Activated CD4-positive, alpha-beta T cell treated with anti-CD3 and anti-CD28 coated beads, Interleukin-2, amount 50 U/mL, for 24 hours (primary cell): ENCODE results near the gene CADPS2.
"Not testable (repeated sequence)": the region's sequence is repeated elsewhere in the genome, so short reads cannot be mapped to it uniquely, and the experiment has no call there.

ENCODE experiments used
- DNase-seq, 2 donors: peaks; one replicate each; pipeline ENCODE4 v3.0.0-alpha.2; 2020; ENCODE audit warnings: low read depth in 1 of 2, low spot score in 1 of 2

Gene CADPS2

DNA sequence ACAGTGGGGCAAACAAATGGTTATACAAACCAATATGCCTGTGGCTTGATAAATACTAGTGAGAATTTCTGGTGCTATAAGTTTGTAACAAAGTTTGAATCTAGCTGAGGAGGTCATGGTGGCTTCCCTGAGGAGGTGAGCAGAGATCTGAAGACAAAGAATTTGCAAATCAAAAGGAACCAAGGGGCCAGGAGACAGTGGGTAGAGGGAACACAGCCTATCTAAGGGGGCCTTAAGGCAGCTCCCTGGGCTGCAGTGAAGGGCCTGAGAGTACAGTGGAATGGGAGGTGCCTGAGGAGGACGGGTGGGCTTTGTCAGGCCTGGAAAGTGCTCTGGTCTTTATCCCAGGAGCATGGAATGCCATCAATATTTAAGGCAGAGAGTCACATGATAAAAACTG, 209.1 kb downstream of the CADPS2 start:
- no peak for DNase-seq

GRCh38 chr7:122676466-122676865, 209.8 kb downstream of the CADPS2 start:
- no peak for DNase-seq

GRCh38 chr7:122675621-122676020, 210.6 kb downstream of the CADPS2 start:
- no peak for DNase-seq

DNA sequence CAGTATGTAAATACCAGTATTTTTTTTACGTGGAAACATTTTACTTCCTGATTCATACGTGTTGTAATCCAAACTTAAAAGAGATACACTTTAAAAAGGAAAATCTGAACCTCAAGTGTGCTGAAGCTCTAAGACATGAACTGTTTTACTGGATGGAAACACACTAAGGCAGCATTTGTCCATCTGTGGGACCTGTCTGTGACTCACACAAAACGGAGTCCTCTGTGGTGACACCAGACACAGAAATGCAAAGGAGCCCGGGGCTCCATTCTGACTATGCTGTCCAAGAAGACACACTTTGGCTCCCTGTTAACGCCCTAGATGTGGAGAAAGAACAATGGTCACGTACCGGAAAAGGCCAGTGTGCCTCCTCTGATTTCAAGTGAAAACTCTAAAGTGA, 211.2 kb downstream of the CADPS2 start:
- DNase-seq, result no peak

DNA sequence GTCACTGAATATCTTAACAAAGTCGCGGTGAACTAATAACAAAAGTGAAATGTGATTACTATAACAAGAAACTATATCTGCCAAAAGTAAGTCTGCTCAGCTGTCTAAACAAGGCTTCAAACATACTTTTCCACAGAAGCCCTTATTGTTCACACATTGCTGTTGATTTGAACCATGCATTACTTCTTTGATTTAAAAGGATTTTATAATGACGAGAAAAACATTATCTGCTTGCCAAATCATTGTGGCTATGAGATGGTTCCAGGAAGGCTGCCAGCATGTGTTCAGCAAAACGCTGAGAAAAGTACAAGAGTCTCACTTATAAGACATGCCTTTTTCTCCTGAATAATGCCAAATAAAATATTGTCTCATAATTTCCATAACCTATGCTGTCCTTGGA, 211.8 kb downstream of the CADPS2 start:
- no peak for DNase-seq

- DNase-seq, result no peak
These were observed 212.3 kb downstream of the CADPS2 start for GRCh38 chr7:122673951-122674350.

GRCh38 chr7:122672536-122672935, 213.7 kb downstream of the CADPS2 start:
- DNase-seq, result no peak

DNA sequence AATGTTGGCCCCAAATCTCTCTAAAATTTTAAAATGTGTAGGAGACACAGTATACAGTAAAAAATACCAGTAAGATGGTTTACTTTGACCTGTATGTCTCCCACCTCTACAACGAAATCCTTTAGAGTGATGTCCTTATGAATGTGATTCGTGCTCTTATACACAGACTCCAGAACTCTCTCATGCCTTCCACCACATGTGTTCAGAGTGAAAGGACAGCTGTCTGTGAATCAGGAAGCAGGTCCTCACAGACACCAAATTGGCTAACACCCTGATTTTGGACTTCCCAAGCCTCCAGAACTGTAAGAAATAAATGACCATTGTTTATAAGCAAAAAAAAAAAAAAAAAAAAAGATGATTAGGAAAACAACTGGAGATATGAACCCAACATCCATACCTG, 222.5 kb downstream of the CADPS2 start:
- no peak for DNase-seq

DNA sequence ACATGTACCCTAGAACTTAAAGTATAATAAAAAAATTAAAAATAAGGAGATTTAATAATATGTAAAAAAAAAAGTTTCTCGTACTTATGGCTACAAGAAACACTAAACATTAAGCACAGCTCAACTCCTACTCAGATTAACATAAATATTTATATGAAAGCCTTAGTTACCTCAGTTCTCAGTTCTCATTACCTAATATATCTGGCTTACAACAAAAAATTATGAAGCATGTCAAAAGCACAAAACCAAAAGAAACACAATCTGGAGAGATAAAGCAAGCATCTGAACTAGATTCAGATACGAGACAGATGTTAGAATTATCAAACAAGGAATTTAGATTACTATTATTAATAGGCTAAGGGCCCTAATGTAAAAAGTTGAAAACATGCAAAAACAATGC, 227.4 kb downstream of the CADPS2 start:
- no peak for DNase-seq

DNA sequence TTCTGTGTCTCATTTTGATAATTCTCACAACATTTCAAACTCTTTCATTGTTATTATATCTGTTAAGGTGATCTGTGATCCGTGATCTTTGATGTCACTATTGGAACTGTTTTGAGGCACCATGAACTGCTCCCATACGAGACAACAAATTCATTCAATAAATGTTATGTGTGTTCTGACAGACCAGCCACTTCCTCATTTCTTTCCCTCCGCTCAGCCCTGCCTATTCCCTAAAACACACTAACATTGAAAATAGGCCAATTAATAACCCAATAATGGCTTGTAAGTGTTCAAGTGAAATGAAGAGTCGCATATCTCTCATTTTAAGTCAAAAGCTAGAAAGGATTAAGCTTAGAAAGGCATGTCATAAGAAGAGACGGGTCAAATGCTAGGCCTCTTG, 232.6 kb downstream of the CADPS2 start:
- no peak for DNase-seq

- no peak for DNase-seq
These were observed 233.4 kb downstream of the CADPS2 start for GRCh38 chr7:122652876-122653275.

- no peak for DNase-seq
These were observed 234.8 kb downstream of the CADPS2 start for GRCh38 chr7:122651451-122651850.

DNA sequence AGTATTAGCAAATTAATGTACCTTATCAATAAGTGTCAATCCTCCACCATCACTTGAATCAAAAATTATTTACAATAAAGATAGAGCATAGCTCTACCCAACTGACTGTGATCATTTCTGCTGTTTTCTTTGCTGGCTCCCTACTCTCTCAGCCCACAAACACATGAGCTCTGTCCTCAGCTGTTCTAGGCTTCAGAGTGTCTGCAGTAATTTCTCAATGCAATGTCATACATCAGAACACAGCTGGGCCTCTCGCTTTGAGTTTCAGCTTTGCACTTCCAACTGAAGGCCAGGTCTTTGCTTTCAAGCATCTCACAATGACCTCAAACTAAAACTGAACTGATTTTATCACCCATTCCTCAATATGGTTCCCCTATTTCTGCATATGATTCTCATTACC, 243.0 kb downstream of the CADPS2 start:
- no peak for DNase-seq

GRCh38 chr7:122638459-122638858, 247.8 kb downstream of the CADPS2 start:
- DNase-seq, result no peak

- no peak for DNase-seq
These were observed 248.5 kb downstream of the CADPS2 start for GRCh38 chr7:122637784-122638183.

- DNase-seq, result not testable (repeated sequence)
These were observed 250.8 kb downstream of the CADPS2 start for GRCh38 chr7:122635481-122635880.

GRCh38 chr7:122633472-122633871, 252.8 kb downstream of the CADPS2 start:
- no peak for DNase-seq

DNA sequence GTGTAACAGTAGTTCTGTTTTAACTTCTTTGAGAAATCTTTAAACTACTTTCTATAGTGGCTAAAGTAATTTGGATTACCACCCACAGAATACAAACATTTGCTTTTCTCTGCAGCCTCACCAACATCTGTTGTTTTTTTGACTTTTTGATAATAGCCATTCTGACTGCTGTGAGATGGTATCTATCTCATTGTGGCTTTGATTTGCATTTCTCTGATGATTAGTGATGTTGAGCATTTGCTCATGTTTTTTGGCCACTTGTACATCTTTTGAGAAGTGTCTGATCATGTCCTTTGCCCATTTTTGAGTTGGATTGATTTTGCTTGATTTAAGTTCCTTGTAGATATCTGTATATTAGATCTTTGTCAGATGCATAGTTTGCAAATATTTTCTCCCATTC, 254.0 kb downstream of the CADPS2 start:
- no peak for DNase-seq

- DNase-seq, result no peak
These were observed 256.8 kb downstream of the CADPS2 start for GRCh38 chr7:122629412-122629953.

DNA sequence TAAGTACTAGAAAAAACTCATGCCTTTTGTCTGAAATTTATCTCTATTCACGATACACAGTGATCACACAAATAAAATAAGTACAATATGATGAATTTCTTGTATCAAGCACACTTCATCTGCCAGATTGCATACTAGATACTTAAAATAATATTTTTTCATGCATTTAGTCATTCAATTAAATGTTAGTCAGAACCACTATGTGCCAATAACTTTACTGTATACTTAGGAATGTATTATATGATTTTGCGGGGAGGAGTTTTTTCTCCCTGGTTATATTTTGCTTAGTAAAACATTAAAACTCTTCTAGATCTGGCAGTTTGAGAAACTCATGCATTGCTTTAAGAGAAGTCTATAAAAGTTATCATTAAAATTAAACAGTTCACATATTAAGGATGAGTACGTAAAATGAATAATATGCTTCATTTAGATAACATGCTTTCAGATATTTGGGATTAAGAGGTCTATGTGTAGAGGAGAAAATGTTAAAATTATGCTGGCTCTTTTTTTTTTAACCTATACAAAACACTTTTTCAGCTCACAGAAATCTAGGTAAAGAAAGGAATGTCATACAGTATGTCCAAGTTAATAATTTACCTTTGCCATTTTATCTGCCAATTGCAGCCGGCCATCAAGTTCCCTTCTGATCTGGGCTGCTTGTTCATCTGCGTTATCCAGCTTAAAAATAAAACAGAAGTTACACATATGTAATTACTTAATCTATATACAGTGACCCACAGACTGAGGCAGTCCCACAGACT, 257.4 kb downstream of the CADPS2 start:
- DNase-seq, result no peak

DNA sequence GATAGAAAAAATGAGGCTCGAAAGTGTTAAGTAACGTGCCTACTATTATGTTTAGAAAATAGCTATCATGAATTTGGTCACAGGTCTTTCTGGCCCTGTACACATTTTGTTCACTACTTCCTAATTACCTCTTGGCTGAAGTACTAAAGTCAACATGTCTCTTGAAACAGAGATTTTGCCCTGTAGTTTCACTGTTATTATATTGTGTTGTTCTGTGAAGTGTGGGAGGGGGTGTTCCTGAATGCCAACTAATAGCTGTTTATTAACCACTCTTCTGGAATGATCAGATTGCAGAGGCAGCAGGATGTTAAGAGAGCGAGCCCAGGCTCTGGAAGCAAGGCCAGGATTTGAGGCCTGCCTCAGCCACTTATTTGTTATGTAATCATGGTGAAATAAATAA, 259.5 kb downstream of the CADPS2 start:
- no peak for DNase-seq

DNA sequence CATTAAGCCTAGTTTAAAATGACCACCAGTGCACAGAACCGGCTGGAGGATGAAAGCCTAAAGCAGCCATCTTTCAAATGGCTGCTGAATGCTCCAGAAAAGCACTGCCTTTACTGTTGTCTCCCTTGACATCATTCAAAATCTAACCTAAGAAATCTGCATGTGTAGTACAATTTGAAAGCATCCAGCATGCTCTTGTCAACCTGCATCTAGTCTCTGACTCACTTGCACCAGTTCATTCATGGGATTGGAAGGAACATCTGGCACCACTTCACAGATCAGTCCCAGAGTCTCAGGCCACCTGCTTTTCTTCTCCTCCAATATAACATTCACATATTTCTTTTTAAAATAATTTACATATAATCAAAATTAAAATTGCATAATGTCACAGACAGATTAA, 263.6 kb downstream of the CADPS2 start:
- no peak for DNase-seq

DNA sequence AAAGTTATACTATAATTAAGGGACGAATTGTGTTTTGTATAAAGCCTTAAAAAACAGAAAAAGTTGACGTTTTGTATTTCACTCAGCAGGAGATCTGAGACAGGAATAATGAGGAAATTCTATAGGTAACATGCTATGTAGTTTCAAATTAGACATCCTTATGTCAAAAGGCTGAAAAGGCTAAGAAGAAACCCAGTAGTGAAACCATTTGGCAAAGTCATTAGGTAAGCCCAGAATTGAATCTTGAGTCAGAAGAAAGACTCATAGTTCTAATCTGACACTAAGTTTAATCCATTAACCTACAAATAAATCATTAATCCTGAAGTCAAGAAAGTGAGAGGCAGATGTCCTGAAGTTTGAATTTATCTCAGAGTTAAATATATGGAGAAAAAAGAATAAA, 266.6 kb downstream of the CADPS2 start:
- DNase-seq, result no peak
